ENCODE measurements around the gene PXYLP1.

DNA sequence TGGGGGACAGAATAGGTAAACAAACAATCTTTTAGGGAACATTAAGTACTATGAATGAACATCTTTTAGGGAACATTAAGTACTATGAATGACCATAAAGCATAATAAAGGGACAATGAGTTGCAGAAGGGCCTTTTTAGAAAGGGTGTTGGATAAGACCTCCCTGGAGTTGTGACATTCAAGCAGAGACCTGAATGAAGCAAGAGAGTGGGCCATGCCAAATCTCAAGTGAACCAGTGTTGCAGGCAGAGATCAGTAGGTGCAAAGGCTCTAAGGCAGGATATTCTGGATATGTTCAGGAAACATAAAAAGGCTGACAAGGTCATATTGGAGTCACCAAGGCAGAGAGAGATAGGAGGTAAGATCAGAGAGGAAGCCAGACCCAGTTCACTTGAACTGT is 107.3 kb downstream of the PXYLP1 start:
- TF ChIP-seq, protein P1, sequence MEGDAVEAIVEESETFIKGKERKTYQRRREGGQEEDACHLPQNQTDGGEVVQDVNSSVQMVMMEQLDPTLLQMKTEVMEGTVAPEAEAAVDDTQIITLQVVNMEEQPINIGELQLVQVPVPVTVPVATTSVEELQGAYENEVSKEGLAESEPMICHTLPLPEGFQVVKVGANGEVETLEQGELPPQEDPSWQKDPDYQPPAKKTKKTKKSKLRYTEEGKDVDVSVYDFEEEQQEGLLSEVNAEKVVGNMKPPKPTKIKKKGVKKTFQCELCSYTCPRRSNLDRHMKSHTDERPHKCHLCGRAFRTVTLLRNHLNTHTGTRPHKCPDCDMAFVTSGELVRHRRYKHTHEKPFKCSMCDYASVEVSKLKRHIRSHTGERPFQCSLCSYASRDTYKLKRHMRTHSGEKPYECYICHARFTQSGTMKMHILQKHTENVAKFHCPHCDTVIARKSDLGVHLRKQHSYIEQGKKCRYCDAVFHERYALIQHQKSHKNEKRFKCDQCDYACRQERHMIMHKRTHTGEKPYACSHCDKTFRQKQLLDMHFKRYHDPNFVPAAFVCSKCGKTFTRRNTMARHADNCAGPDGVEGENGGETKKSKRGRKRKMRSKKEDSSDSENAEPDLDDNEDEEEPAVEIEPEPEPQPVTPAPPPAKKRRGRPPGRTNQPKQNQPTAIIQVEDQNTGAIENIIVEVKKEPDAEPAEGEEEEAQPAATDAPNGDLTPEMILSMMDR (conservative IDR thresholded peaks at IDR 0.05) = no peak
- TF ChIP-seq EZH2 (IDR thresholded peaks at IDR 0.05; ENCODE audit: low read depth) = no peak
